Muscle of leg (tissue), 16 donors: ENCODE data around the gene LILRA1. TPM values are rescaled to one million over a fixed set of nuclear protein-coding genes. Genes with fewer than 3 reads are reported as not detected.
"Not testable (repeated sequence)": the region's sequence is repeated elsewhere in the genome, so short reads cannot be mapped to it uniquely, and the experiment has no call there.

Experiments used
- DNase-seq: peaks from one replicate; pipeline ENCODE4 v3.0.0; 2013
- H3K27ac ChIP-seq: one replicate; pipeline ENCODE4 v1.5.1; 2013; ENCODE audit warnings: mild to moderate bottlenecking, low read length, control low read depth
- H3K27me3 ChIP-seq: one replicate; pipeline ENCODE4 v1.6.1; 2013; ENCODE audit warnings: low read length; ENCODE audit not compliant: control insufficient read depth, insufficient read depth
- H3K36me3 ChIP-seq: one replicate; pipeline ENCODE4 v1.6.1; 2013; ENCODE audit warnings: low read length; ENCODE audit not compliant: control insufficient read depth, insufficient read depth
- H3K4me1 ChIP-seq: one replicate; pipeline ENCODE4 v1.6.1; 2013; ENCODE audit warnings: low read length; ENCODE audit not compliant: control insufficient read depth, insufficient read depth
- H3K4me3 ChIP-seq: one replicate; pipeline ENCODE4 v1.5.1; 2013; ENCODE audit warnings: low read length, control low read depth
- H3K9me3 ChIP-seq: replicated peaks from 2 replicates; pipeline ENCODE4 v1.6.1; 2013; ENCODE audit warnings: low read depth, low read length; ENCODE audit not compliant: control insufficient read depth
- WGBS: methylation state at CpG from one replicate; pipeline ENCODE4 v1.1.5; 2013; ENCODE audit warnings: missing lambda C conversion rate; ENCODE audit not compliant: insufficient coverage; 5-methylcytosine and 5-hydroxymethylcytosine counted together
- long read RNA-seq, 11 donors: transcript quantifications; one replicate each; lab custom pipeline, GENCODE V29; 2026
- polyA plus RNA-seq, 8 donors: library from polyadenylated mRNA; unstranded; fragments of 120-200 nt; gene quantifications; one replicate each; pipeline versions ENCODE4 v1.2.1 to v1.2.3, GENCODE V29; 2013; ENCODE audit warnings: inconsistent platforms in 1 of 8, low replicate concordance in 1 of 8; ENCODE audit not compliant: insufficient read length in 8 of 8, insufficient read depth in 1 of 8
- total RNA-seq: library from RNA; stranded (reverse); fragments of 120-200 nt; gene quantifications from one replicate; pipeline ENCODE4 v1.2.4, GENCODE V29; 2013

Gene LILRA1
- 0.31 TPM for total RNA-seq
- under 1 TPM; 0.30 to 0.73 (median 0.42) TPM for polyA plus RNA-seq
- long read RNA-seq, donor 1, result 0 reads
- long read RNA-seq, donor 2, result 0 reads
- long read RNA-seq, donor 3, result 0 reads
- long read RNA-seq, donor 4, result 0 reads
- long read RNA-seq, donor 5, result 0 reads
- long read RNA-seq, donor 6, result 0 reads
- long read RNA-seq, donor 7, result 0 reads
- long read RNA-seq, donor 8, result 0 reads
- long read RNA-seq, donor 9, result 0 reads
- long read RNA-seq, donor 10, result 0 reads
- long read RNA-seq, donor 11, result 0 reads

DNA sequence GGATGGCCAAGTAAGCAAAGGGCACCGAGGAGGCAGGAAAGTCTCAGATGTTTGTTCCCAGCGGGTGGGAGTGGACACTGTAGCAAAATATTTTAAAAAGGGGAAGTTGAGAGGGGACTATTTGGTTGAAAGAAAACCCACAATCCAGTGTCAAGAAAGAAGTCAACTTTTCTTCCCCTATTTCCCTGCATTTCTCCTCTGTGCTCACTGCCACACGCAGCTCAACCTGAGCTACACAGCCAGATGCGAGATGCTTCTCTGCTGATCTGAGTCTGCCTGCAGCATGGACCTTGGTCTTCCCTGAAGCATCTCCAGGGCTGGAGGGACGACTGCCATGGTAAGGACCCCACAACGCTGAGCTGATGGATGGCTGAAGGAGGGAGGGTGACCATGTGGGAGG is at the start of gene LILRA1:
Gene LILRA1 (plus strand): TSS at position 188 of the 400 bp plus-strand sequence. CDS start 613 bp downstream, outside the sequence.
- not testable (repeated sequence) for H3K4me1 ChIP-seq, H3K27me3 ChIP-seq, H3K4me3 ChIP-seq, H3K27ac ChIP-seq, H3K36me3 ChIP-seq
- peaks cover 19% of the 10 kb centered on the region for H3K9me3 ChIP-seq
- 61% methylated on average over 3 of the region's 6 CpGs for WGBS
- peak; percentile 16 for DNase-seq

DNA sequence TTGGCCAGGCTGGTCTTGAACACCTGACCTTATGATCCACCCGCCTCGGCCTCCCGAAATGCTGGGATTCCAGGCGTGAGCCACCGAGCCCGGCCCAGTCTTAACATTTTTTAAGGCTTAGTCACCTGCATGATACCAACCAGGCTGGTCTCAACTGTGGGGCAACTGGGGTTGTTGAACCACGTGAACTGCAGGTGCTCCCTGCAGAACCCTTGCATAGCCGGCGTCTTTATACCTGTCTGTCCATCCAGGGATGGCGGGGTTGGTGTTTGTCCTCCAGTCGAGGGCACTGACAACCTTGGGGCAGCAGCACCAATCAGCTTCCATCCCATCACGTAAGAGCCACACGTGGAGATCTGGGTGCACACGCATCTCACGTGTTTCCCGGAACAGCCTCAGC is 44.6 kb upstream of the LILRA1 start:
- H3K9me3 ChIP-seq, result peaks cover 2% of the 10 kb centered on the region
- DNase-seq, result no peak
- WGBS, result 85% methylated on average over 16 of the region's 16 CpGs
- no peaks in the 10 kb centered on the region for H3K4me1 ChIP-seq
- H3K4me3 ChIP-seq, result no peak overlapping the region
- H3K36me3 ChIP-seq, result no peaks in the 10 kb centered on the region
- H3K27ac ChIP-seq, result no peak overlapping the region
- no peaks in the 10 kb centered on the region for H3K27me3 ChIP-seq

DNA sequence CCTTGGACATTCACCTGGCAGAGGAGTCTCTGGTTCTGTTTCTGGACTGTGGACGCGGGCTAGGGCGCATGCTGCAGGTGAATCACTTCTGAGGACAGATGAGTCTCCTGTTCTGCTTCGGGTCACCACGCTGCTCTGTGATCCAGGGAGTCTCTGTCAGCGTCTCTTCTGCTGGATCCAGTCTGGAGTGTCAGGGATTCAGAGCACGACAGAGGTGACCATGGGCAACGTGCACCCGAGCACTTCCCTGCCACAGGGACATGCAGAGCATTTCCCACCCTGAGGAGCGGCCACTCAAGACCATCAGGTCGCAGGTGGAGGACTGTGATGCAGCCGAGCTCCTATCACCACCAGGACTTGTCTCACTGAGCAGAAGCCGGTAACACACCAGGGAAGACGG is 44.2 kb upstream of the LILRA1 start:
- Histone ChIP-seq H3K4me3 (no peak overlapping the region), H3K36me3 (no peaks in the 10 kb centered on the region), H3K27ac (no peak overlapping the region), H3K4me1 (no peaks in the 10 kb centered on the region), H3K9me3 (peaks cover 2% of the 10 kb centered on the region), H3K27me3 (no peaks in the 10 kb centered on the region)
- DNase-seq, result no peak
- 72% methylated on average over 13 of the region's 14 CpGs for WGBS

DNA sequence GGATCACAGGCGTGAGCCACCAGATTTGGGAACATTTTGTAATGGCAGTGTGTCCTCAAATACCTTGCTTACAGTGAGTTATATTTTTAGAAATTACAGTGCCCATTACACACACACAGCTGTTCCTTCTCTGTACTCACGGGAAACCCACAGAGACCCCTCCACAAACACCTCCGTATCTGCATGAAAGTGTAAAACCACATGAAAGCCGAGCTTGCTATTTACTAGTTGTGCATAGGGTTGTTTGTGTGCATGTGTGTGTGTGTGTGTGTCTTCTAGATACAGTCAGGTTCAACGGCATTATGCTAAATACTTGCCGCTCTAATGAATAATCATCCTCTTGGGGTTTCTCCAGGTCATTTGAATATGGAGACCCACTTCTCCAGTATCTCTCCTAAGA is 42.1 kb upstream of the LILRA1 start:
- no peak overlapping the region for H3K27ac ChIP-seq
- H3K4me1 ChIP-seq, result no peaks in the 10 kb centered on the region
- 60% methylated on average over 1 of the region's 6 CpGs for WGBS
- no peak for DNase-seq
- no peaks in the 10 kb centered on the region for H3K36me3 ChIP-seq
- no peak overlapping the region for H3K4me3 ChIP-seq
- H3K9me3 ChIP-seq, result peaks cover 2% of the 10 kb centered on the region
- H3K27me3 ChIP-seq, result no peaks in the 10 kb centered on the region

DNA sequence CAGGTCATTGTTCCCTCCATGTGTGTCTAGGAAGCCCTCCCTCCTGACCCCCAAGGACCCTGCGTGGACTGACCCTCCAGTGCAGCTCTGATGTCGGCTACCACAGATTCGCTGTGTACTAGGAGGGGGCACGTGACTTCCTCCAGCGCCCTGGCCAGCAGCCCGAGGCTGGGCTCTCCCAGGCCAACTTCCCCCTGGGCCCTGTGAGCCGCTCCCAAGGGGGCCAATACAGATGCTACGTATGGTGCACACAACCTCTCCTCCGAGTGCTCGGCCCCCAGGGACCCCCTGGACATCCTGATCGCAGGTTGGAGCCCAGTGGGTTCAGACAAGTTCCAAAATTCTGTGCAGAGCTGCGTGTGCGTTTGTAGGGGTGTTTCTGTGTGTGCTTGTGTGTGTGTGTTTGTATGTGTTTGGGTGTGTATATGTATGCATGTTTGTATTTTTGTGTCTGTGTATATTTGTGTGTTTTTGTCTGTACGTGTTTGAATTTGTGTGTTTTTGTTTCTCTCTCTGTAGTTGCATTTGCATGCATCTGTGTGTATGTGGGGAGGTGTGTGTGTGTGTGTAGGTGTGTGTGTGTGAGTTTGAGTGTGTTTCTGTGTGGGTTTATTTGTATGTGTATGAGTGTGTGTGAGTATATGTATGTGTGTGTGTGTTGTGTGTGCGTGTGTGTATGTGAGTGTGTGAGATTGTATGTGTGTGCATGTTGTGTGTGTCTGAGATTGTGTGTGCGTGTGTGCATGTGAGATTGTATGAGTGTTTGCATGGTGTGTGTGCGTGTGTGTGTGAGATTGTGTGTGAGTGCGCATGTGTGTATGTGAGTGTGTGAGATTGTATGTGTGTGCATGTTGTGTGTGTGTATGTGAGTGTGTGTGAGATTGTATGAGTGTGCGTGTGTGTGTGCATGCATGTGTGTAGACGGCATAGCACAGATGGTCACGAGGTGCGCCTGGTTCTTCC is 41.2 kb upstream of the LILRA1 start:
- WGBS, result 82% methylated on average over 19 of the region's 22 CpGs
- peak; percentile 20 for DNase-seq
- peaks cover 2% of the 10 kb centered on the region for H3K9me3 ChIP-seq

DNA sequence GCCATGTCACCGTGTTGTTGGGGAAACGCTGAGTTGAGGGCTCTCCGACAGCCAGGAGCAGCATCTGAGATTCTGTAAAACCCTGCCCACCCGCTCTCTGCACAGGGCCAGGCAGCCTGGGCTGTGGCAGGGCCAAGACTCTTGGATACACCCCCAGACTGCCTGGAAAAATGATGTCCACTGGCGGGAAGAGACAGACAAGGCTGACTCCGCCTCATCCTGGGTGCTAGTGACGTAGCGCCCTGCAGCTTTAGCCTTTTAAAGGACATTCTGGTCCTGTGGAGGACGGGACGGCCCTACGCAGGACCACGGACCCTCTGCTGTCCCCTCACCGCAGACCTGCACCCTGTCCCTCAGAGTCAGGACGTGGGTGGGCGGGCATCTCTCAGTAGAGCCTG is 40.5 kb upstream of the LILRA1 start:
- Histone ChIP-seq H3K9me3 (peaks cover 2% of the 10 kb centered on the region), H3K27me3 (no peaks in the 10 kb centered on the region), H3K4me1 (no peaks in the 10 kb centered on the region), H3K36me3 (no peaks in the 10 kb centered on the region), H3K27ac (no peak overlapping the region), H3K4me3 (no peak overlapping the region)
- DNase-seq, result no peak
- 83% methylated on average over 15 of the region's 15 CpGs for WGBS

More for the DNA sequence above, 41.2 kb upstream of the LILRA1 start:
- H3K27ac ChIP-seq, result no peak overlapping the region
- no peaks in the 10 kb centered on the region for H3K4me1 ChIP-seq
- H3K27me3 ChIP-seq, result no peaks in the 10 kb centered on the region
- no peak overlapping the region for H3K4me3 ChIP-seq
- H3K36me3 ChIP-seq, result no peaks in the 10 kb centered on the region

DNA sequence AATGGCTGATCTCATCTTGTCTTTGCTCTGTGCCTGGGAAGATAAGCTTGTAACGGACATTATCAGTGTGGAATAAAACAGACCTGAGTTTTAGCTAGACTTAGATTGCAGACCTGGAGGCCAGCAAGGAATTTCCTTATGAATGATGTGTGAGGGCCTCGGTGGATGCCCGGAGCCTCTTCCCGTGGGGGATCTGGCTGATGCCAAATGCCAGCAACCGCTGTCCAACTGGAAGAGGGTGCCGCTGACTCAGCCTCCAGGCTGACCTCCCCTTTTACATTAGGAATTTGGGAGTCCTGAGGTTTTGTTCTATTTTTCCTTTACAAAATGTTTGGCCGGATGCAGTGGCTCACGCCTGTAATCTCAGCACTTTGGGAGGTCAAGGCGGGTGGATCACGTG is 39.4 kb upstream of the LILRA1 start:
- H3K27me3 ChIP-seq, result no peaks in the 10 kb centered on the region
- H3K4me1 ChIP-seq, result no peaks in the 10 kb centered on the region
- 85% methylated on average over 5 of the region's 10 CpGs for WGBS

DNA sequence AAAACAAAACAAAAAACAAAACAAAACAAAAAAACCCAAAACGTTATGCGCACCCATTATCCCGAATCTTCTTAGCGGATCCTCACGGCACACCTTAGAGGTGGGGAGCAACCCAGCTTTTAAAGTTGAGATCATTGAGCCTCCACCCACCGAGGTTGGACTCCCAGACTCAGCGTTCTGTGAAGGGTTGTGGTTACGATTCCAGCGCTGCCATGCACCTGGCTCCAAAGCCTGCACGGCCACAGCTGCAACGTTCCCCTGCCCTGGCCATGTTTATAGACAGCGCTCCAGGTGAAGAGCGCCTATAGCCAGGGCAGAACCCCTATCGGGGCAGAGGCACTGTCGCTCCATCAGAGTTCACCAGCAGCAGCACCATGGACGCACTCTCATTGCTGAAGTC is 38.5 kb upstream of the LILRA1 start:
- no peak for DNase-seq
- H3K4me1 ChIP-seq, result no peaks in the 10 kb centered on the region
- no peaks in the 10 kb centered on the region for H3K27me3 ChIP-seq
- no peak overlapping the region for H3K4me3 ChIP-seq
- H3K9me3 ChIP-seq, result peaks cover 2% of the 10 kb centered on the region
- no peaks in the 10 kb centered on the region for H3K36me3 ChIP-seq
- WGBS, result 84% methylated on average over 16 of the region's 16 CpGs
- H3K27ac ChIP-seq, result no peak overlapping the region

More for the DNA sequence above, 39.4 kb upstream of the LILRA1 start:
- H3K9me3 ChIP-seq, result peaks cover 2% of the 10 kb centered on the region
- no peak for DNase-seq
- H3K27ac ChIP-seq, result no peak overlapping the region
- H3K4me3 ChIP-seq, result no peak overlapping the region
- no peaks in the 10 kb centered on the region for H3K36me3 ChIP-seq

DNA sequence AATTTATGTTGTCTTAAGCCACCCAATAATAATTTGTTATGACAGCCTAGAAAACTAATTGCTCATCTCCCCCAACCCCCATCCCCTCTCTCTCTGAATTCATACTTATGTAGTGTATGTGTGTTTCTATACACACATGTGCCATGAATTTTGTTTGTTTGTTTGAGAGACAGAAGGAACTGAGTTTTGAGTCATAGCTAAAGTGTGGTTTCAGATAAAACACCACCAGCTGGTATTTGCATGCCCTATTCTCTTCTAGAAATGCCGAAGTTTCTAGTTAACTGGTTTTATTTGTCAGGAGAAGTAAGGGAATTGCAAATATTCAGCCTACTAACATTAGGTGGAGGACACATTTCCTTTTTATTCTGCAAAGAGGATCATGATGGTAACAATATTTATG is 37.2 kb upstream of the LILRA1 start:
- no peak for DNase-seq
- no peak overlapping the region for H3K4me3 ChIP-seq
- WGBS, result no CpG with 5 or more reads among the region's 1 CpG
- H3K27ac ChIP-seq, result no peak overlapping the region
- H3K9me3 ChIP-seq, result peaks cover 2% of the 10 kb centered on the region
- no peaks in the 10 kb centered on the region for H3K4me1 ChIP-seq
- no peaks in the 10 kb centered on the region for H3K36me3 ChIP-seq
- H3K27me3 ChIP-seq, result no peaks in the 10 kb centered on the region

DNA sequence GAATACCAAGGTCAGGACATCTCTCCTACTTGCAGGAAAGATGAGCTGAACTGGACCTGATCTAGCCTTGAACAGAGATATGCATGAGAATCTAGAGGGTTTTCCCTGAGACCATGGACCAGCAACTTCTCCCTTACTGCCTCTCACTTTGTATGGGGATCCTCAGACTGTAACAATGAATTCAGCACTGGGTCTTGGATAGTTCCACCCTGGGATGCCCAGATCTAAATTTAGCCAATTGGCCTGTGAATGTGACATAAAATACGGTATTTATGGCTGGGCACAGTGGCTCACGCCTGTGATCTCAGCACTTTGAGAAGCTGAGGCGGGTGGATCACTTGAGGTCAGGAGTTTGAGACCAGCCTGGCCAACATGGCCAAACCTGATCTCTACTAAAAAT is 35.1 kb upstream of the LILRA1 start:
- Histone ChIP-seq H3K4me1 (no peaks in the 10 kb centered on the region), H3K27me3 (no peaks in the 10 kb centered on the region), H3K36me3 (no peaks in the 10 kb centered on the region), H3K4me3 (no peak overlapping the region), H3K9me3 (no peaks in the 10 kb centered on the region), H3K27ac (no peak overlapping the region)
- 67% methylated on average over 3 of the region's 3 CpGs for WGBS
- no peak for DNase-seq
